Karpas-422 (cell line): ENCODE measurements around the gene CYP1A2. TPM values are rescaled to one million over a fixed set of nuclear protein-coding genes. Genes with fewer than 3 reads are reported as not detected.

Experiments used
- DNase-seq: peaks from one replicate; pipeline ENCODE4 v3.0.0-alpha.2; 2015
- H2AFZ ChIP-seq: fragments of 200-600 bp; sonication (generic); 2 replicates; pipeline ENCODE4 v1.6.1; 2014; ENCODE audit warnings: antibody characterized with exemption, low read length, mixed read lengths
- H3K27ac ChIP-seq: fragments of 200-600 bp; sonication (generic); 2 replicates; pipeline ENCODE4 v1.5.1; 2014; ENCODE audit warnings: mild to moderate bottlenecking, low read length, moderate library complexity
- H3K27me3 ChIP-seq: fragments of 200-600 bp; sonication (generic); 2 replicates; pipeline ENCODE4 v1.6.1; 2014; ENCODE audit warnings: low read length, mixed read lengths
- H3K36me3 ChIP-seq: fragments of 200-600 bp; sonication (generic); 2 replicates; pipeline ENCODE4 v1.6.1; 2014; ENCODE audit warnings: low read length, mixed read lengths; ENCODE audit not compliant: insufficient read depth
- H3K4me1 ChIP-seq: fragments of 200-600 bp; sonication (generic); 2 replicates; pipeline ENCODE4 v1.6.1; 2014; ENCODE audit warnings: mild to moderate bottlenecking, low read length, mixed read lengths
- H3K4me2 ChIP-seq: fragments of 200-600 bp; sonication (generic); 2 replicates; pipeline ENCODE4 v1.6.1; 2014; ENCODE audit warnings: low read length, low read depth, mild to moderate bottlenecking; ENCODE audit not compliant: poor library complexity, severe bottlenecking
- H3K4me3 ChIP-seq: fragments of 200-600 bp; sonication (generic); 2 replicates; pipeline ENCODE4 v1.5.1; 2014; ENCODE audit warnings: mild to moderate bottlenecking, antibody characterized with exemption, low read length, mixed read lengths
- H3K79me2 ChIP-seq: fragments of 200-600 bp; sonication (generic); 2 replicates; pipeline ENCODE4 v1.6.1; 2014; ENCODE audit warnings: mild to moderate bottlenecking, low read length, mixed read lengths
- H3K9ac ChIP-seq: fragments of 200-600 bp; sonication (generic); 2 replicates; pipeline ENCODE4 v1.6.0; 2014; ENCODE audit warnings: low read length
- H3K9me2 ChIP-seq: fragments of 200-600 bp; sonication (generic), shearing (Covaris generic); replicated peaks from 2 replicates; pipeline ENCODE4 v1.6.0; 2014; ENCODE audit warnings: mild to moderate bottlenecking, low read length, moderate library complexity; ENCODE audit not compliant: insufficient read depth
- H3K9me3 ChIP-seq: fragments of 300-700, 200-600 bp; sonication (generic); 2 replicates; pipeline ENCODE4 v1.6.1; 2014; ENCODE audit warnings: low read length, mixed read lengths
- H4K20me1 ChIP-seq: fragments of 200-600 bp; sonication (generic); 2 replicates; pipeline ENCODE4 v1.6.1; 2014; ENCODE audit warnings: mild to moderate bottlenecking, antibody characterized with exemption, low read length, low read depth; ENCODE audit not compliant: insufficient read depth
- total RNA-seq: library from RNA; depleted of rRNA; stranded (reverse); fragments of >200 nt; shearing (Covaris generic); gene quantifications from 2 replicates; pipeline ENCODE4 v1.2.3, GENCODE V29; 2014; ENCODE audit warnings: low replicate concordance

Gene CYP1A2
- total RNA-seq, 1 experiment from 2014 or later, result not detected

GRCh38 chr15:74750751-74751150 lies 2.1 kb downstream of the CYP1A2 start:
- Histone ChIP-seq H2AFZ (no peak overlapping the region), H3K4me3 (no peak overlapping the region), H4K20me1 (no peaks in the 10 kb centered on the region), H3K36me3 (no peaks in the 10 kb centered on the region), H3K27me3 (no peaks in the 10 kb centered on the region), H3K9ac (no peak overlapping the region), H3K79me2 (no peaks in the 10 kb centered on the region), H3K9me2 (no peaks in the 10 kb centered on the region), H3K4me2 (no peak overlapping the region), H3K4me1 (peaks cover 3% of the 10 kb centered on the region; the same call in 1 of the 2 replicates), H3K27ac (no peak overlapping the region), H3K9me3 (no peaks in the 10 kb centered on the region)
- no peak for DNase-seq

DNA sequence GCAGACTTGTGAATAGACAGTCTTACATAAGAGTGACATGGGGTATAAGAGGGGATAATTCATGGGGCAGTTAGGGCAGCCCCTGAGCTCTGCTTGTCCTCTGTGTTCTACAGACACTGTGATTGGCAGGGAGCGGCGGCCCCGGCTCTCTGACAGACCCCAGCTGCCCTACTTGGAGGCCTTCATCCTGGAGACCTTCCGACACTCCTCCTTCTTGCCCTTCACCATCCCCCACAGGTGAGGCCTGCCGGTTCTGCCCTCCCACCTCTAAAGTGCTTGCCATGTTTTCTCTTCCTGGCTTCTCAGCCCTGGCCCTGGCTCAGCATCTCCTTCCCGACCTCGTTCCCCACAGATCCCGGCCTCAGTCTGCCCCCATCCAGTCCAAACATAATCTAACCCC lies 3.4 kb downstream of the CYP1A2 start:
- no peak overlapping the region for H3K27ac ChIP-seq
- H3K9me3 ChIP-seq, result no peaks in the 10 kb centered on the region
- H3K9me2 ChIP-seq, result no peaks in the 10 kb centered on the region
- peaks cover 3% of the 10 kb centered on the region; the same call in 1 of the 2 replicates for H3K4me1 ChIP-seq
- DNase-seq, result no peak
- no peaks in the 10 kb centered on the region for H3K36me3 ChIP-seq
- H4K20me1 ChIP-seq, result no peaks in the 10 kb centered on the region
- no peak overlapping the region for H3K4me3 ChIP-seq
- H2AFZ ChIP-seq, result no peak overlapping the region
- H3K4me2 ChIP-seq, result no peak overlapping the region
- no peaks in the 10 kb centered on the region for H3K79me2 ChIP-seq
- no peaks in the 10 kb centered on the region for H3K27me3 ChIP-seq
- no peak overlapping the region for H3K9ac ChIP-seq

GRCh38 chr15:74752531-74752930 lies 3.9 kb downstream of the CYP1A2 start:
- H3K4me3 ChIP-seq, result no peak overlapping the region
- no peaks in the 10 kb centered on the region for H3K27me3 ChIP-seq
- H3K9me2 ChIP-seq, result no peaks in the 10 kb centered on the region
- DNase-seq, result no peak
- no peak overlapping the region for H3K9ac ChIP-seq
- H3K9me3 ChIP-seq, result no peaks in the 10 kb centered on the region
- no peak overlapping the region for H2AFZ ChIP-seq
- H3K36me3 ChIP-seq, result no peaks in the 10 kb centered on the region
- H3K79me2 ChIP-seq, result no peaks in the 10 kb centered on the region
- peaks cover 3% of the 10 kb centered on the region; the same call in 1 of the 2 replicates for H3K4me1 ChIP-seq
- H3K4me2 ChIP-seq, result no peak overlapping the region
- H3K27ac ChIP-seq, result no peak overlapping the region
- no peaks in the 10 kb centered on the region for H4K20me1 ChIP-seq

GRCh38 chr15:74754593-74755215 lies 6.1 kb downstream of the CYP1A2 start:
- Histone ChIP-seq H3K4me2 (no peak overlapping the region), H2AFZ (no peak overlapping the region), H3K9me2 (no peaks in the 10 kb centered on the region), H3K9ac (no peak overlapping the region), H3K27me3 (no peaks in the 10 kb centered on the region), H3K4me3 (no peak overlapping the region), H3K27ac (no peak overlapping the region), H3K36me3 (no peaks in the 10 kb centered on the region), H3K79me2 (no peaks in the 10 kb centered on the region), H4K20me1 (no peaks in the 10 kb centered on the region), H3K4me1 (no peaks in the 10 kb centered on the region), H3K9me3 (no peaks in the 10 kb centered on the region)
- no peak for DNase-seq

DNA sequence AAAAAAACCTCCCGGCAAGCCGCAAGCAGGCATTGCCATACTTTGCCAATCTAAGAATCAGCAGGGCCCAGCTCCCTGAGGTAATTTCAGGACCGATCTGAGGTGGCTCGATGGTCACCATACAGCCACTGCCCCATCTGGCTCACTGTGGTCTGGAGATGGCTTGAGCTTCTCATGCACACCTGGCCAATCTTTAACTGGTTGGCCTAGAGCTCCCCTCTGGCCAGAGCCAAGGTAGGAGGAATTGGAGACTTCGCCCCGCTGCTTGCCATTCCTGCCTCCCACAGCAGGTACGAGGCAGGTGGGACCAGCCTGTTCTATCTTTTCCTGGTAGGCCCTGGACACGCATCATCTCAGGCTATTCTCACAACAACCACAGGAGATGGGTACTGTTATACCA lies 10.1 kb downstream of the CYP1A2 start:
- Histone ChIP-seq H2AFZ (no peak overlapping the region), H3K4me2 (no peak overlapping the region), H3K9me3 (no peaks in the 10 kb centered on the region), H3K9me2 (no peaks in the 10 kb centered on the region), H3K9ac (no peak overlapping the region), H3K27ac (no peak overlapping the region), H4K20me1 (no peaks in the 10 kb centered on the region), H3K4me1 (no peaks in the 10 kb centered on the region), H3K27me3 (no peaks in the 10 kb centered on the region), H3K4me3 (no peak overlapping the region), H3K79me2 (no peaks in the 10 kb centered on the region), H3K36me3 (no peaks in the 10 kb centered on the region)
- DNase-seq, result no peak

- Histone ChIP-seq H3K27me3 (no peaks in the 10 kb centered on the region), H3K9me2 (no peaks in the 10 kb centered on the region), H3K4me2 (no peak overlapping the region), H3K9ac (no peak overlapping the region), H2AFZ (no peak overlapping the region), H3K9me3 (no peaks in the 10 kb centered on the region), H3K36me3 (no peaks in the 10 kb centered on the region), H3K4me3 (no peak overlapping the region), H3K4me1 (no peaks in the 10 kb centered on the region), H3K79me2 (no peaks in the 10 kb centered on the region), H4K20me1 (no peaks in the 10 kb centered on the region), H3K27ac (no peak overlapping the region)
- no peak for DNase-seq
Measured at GRCh38 chr15:74762791-74763150, 14.1 kb downstream of the CYP1A2 start.

- H3K9me2 ChIP-seq, result no peaks in the 10 kb centered on the region
- no peaks in the 10 kb centered on the region for H3K9me3 ChIP-seq
- H3K4me3 ChIP-seq, result no peak overlapping the region
- no peak for DNase-seq
- no peaks in the 10 kb centered on the region for H3K27me3 ChIP-seq
- H3K79me2 ChIP-seq, result no peaks in the 10 kb centered on the region
- H2AFZ ChIP-seq, result no peak overlapping the region
- no peaks in the 10 kb centered on the region for H3K36me3 ChIP-seq
- no peak overlapping the region for H3K9ac ChIP-seq
- H3K4me2 ChIP-seq, result no peak overlapping the region
- no peak overlapping the region for H3K27ac ChIP-seq
- no peaks in the 10 kb centered on the region for H4K20me1 ChIP-seq
- H3K4me1 ChIP-seq, result no peaks in the 10 kb centered on the region
Measured at GRCh38 chr15:74763416-74763815, 14.8 kb downstream of the CYP1A2 start.

- no peak overlapping the region for H3K4me2 ChIP-seq
- H3K9me3 ChIP-seq, result no peaks in the 10 kb centered on the region
- no peaks in the 10 kb centered on the region; the same call in 1 of the 2 replicates for H4K20me1 ChIP-seq
- H3K79me2 ChIP-seq, result no peaks in the 10 kb centered on the region
- DNase-seq, result no peak
- no peaks in the 10 kb centered on the region for H3K36me3 ChIP-seq
- no peaks in the 10 kb centered on the region for H3K27me3 ChIP-seq
- no peaks in the 10 kb centered on the region for H3K9me2 ChIP-seq
- no peak overlapping the region for H3K4me3 ChIP-seq
- peaks cover 33% of the 10 kb centered on the region for H3K4me1 ChIP-seq
- no peak overlapping the region for H2AFZ ChIP-seq
- H3K27ac ChIP-seq, result no peak overlapping the region
- H3K9ac ChIP-seq, result no peak overlapping the region
Measured at GRCh38 chr15:74767167-74768098, 18.8 kb downstream of the CYP1A2 start.
